Jurkat, Clone E6-1 (cell line): Measurements from ENCODE around the gene PRICKLE1.
"Not testable (repeated sequence)": the region's sequence is repeated elsewhere in the genome, so short reads cannot be mapped to it uniquely, and the experiment has no call there.

Experiments
- DNase-seq: peaks from one replicate; pipeline ENCODE4 v3.0.0-alpha.2; 2011; ENCODE audit warnings: low read depth, low spot score
- H3K4me3 ChIP-seq: 2 replicates; pipeline ENCODE4 v1.5.1; 2011; ENCODE audit warnings: mild to moderate bottlenecking, low read length, control low read depth, moderate library complexity

PRICKLE1 gene

DNA sequence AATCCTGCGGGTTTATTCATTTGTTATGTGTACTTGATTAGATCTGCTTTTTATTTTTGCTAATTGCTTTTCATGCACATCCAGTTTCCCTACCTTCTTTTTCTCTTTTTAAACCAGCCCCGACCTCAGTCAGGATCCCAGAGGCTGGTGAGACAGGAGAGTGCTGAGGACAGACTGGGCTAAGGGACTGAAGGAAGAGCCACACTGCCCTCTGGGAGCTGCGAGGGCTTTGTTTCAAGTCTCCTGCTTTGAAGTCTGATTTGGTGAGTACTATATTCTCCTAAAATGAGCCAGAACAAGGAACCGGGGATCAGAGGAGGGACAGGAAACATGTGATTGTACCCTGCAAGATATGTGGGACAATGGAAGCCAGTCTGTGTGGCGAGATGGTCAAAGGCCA is 23.9 kb downstream of the PRICKLE1 start:
- H3K4me3 ChIP-seq: no peak overlapping the region
- no peak for DNase-seq

DNA sequence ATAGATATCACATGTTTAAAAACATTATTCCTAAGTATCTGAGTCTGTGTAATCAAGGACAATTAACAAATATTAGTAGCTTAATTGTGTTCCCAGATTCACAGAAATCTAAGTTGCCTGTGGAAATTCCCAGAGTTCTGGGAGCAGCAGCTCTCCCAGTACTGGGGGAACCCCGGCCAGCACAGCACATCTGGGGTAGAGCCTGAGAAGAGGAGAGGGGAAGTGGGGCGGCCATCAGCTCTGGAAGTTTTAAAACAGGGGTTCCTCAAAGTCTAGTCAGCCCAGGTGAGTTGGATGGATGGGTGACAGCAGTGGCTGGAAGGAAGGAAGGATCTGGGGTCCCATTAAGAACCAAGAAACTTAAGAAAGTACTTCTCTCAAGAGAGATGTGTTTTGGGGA is 24.6 kb downstream of the PRICKLE1 start:
- no peak for DNase-seq
- H3K4me3 ChIP-seq: no peak overlapping the region

DNA sequence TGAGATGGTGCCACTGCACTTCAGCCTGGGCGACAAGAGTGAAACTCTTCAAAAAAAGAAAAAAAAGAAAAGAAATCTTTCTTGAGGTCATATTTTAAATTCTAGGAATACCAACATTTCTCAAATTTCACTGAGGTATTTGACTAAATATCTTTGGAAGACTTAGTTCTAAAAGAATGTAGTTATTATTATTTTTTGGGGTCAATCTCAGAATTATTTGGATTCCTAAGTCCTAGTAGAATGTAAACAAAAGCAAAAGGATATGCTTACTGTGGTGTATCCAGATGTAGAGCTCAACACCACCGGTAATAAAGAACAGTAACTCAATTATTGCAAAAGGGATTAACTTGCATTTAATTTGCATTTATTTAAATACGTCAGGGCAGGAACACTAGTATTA is 25.0 kb downstream of the PRICKLE1 start:
- no peak overlapping the region for H3K4me3 ChIP-seq
- no peak for DNase-seq

DNA sequence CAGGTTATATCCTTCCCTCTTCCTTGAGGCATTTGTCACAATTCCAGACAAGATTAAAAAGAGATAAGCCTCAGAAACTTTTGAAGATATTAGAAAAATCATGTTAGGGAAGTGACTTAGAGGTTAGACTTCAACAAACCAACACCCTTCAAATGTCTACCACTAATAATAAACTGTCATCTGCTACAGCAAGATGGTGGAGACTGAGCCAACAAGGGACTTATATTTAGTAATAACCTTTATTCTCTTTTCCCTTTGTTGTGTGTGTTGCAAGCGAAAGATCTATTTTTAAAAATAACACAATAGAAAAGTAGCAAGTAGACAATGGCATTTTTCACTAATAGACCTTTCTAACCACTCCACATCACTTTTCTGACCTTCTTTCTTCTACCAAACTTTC is 28.6 kb downstream of the PRICKLE1 start:
- no peak overlapping the region for H3K4me3 ChIP-seq
- DNase-seq: no peak

DNA sequence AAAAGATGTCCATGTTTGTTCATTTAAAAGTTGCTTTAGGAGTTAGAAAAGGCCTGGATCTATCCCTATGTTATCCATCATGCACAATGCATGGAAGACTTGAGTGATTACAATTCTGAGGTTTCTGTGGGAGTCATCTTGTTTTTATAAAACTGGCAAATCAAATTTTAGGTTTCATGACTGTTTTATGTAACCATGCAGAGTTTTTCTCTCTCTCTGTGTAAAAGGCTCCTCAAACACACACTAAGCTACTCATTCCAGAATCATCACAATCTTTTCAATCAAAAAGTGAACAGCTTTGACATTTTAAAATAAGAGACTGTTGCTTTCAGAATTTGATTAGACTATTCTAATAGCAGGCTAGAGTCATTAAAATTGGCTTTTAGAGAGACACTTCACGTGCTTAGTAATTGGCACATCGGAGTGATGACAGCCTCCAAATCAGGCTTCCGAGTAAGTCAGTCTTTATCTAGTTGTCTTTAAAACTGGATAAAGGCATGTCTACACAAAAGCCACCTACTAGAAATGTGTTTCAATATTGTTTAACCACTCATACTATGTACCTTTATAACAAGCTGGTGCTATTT is 31.9 kb downstream of the PRICKLE1 start:
- H3K4me3 ChIP-seq: no peak overlapping the region
- DNase-seq: no peak

DNA sequence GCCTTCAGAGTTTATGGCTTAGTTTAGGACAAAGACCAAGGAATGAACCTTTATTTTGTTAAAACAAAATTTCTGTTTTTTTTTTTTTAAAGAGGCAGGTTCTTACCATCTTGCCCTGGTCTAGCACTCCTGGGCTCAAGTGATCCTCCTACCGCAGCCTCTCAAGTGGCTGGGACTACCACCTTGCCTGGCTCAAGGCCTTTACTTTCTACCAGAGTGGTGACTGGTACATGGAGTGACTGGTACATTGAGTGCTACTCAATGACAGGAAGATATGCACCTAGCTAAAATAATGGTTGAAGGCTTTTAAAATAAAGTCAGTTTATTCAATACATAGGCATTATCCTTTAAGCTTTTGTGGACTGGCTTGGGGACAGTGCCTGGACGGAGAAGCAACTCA is 32.6 kb downstream of the PRICKLE1 start:
- no peak for DNase-seq
- no peak overlapping the region for H3K4me3 ChIP-seq

DNA sequence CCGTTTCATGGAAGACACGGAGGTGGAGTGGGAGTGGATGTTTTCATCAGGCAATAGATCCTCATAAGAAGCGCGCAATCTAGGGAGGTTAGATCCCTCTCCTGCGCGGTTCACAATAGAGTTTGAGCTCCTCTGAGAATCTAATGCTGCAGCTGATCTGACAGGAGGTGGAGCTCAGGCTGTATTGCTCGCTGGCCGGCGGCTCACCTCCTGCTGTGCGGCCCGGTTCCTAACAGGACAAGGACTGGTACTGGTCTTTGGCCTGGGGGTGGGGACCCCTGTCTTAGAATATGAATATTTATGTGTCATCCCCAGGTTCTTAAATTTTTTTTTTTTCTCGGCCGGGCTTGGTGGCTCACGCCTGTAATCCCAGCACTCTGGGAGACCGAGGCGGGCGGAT is 36.7 kb downstream of the PRICKLE1 start:
- no peak for DNase-seq

DNA sequence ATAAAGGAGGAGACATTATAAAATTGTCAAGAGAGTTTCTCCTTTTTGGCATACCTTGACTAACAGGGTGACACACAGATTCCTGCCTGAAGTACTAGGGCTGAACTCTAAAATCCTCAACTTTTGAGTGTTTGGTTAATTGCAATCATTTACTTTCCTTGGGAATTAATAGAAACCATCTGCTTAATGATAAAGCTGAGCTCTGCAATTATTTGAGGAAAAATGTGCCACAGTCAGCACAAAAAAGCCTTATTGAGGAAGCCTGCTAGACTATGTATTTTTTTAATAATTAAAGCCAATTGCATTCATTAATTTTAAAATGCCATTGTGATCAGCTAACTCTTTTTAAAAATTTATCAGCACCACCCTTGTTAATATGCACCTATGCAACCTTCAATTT is 38.7 kb downstream of the PRICKLE1 start:
- no peak overlapping the region for H3K4me3 ChIP-seq
- no peak for DNase-seq

More for the DNA sequence above, 36.7 kb downstream of the PRICKLE1 start:
- H3K4me3 ChIP-seq: no peak overlapping the region

DNA sequence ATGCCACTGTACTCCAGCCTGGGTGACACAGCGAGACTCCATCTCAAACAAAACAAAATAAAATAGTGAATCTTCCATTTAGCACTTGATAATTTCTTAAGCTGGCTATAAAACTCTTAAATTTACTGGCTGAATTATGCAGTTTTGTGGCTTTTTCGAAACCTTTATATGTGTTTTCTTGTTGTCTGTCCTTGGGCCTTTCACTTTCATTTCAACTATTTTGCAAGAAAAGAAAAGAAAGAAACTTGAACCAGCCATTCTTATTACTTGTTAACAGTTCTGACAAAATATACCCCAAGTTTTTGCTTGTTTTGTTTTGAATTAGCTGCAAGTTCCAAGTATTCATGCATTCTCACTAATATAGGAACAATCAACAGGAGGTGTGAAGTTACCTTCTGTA is 42.8 kb downstream of the PRICKLE1 start:
- no peak for DNase-seq
- no peak overlapping the region for H3K4me3 ChIP-seq

DNA sequence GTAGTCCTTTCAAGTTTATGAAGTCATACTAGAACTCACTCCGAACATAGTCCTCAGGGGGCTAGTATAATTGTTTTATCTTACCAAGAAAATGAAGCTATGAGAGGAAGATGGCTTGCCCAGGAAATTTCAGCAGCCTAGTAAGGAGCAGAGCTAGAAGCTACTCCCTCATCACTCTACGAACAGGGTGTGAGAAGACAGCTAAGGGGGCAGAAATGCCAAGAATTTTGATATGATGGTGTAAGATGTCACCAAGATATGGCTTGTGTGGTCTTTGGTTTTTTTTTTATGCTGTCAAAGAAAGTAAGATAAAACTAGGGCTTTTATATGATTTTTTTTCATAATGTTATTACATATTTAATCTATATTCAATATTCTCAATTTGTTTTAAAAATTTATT is 47.6 kb downstream of the PRICKLE1 start:
- DNase-seq: no peak

DNA sequence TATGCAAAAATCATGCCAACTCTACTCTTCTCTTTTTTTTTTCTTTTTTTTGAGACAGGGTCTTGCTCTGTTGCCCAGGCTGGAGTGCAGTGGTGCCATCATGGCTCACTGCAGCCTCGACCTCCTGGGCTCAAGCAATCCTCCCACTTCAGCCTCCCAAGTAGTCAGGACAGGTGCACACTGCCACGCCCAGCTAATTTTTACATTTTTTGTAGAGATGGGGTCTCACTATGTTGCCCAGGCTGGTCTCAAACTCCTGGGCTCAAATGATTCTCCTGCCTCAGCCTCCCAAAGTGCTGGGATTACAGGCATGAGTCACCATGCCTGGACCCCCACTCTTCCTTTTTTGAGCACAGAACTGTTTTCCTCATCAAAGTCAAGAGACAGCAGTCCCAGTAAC is 48.2 kb downstream of the PRICKLE1 start:
- H3K4me3 ChIP-seq, DNase-seq: not testable (repeated sequence)

More for the DNA sequence above, 47.6 kb downstream of the PRICKLE1 start:
- H3K4me3 ChIP-seq: no peak overlapping the region

DNA sequence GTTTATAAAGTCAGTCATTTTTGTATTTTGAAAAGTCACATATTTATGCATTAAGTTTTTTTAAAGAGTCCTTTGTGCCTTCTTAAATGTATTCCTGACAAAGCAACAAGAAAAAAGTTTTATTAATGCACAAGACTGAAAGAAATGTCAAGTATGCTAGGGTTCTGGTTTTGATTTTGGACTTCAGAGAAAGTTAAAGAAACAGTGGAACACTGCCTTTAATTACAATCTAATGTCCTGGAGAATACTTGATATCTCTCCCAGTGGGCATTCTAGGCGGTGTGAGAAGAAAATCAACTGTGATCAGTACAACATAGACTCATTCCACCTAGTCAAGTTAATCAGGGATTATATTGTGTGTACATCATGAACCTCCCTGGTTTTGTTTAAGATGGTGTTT is 49.9 kb downstream of the PRICKLE1 start:
- H3K4me3 ChIP-seq: no peak overlapping the region

DNA sequence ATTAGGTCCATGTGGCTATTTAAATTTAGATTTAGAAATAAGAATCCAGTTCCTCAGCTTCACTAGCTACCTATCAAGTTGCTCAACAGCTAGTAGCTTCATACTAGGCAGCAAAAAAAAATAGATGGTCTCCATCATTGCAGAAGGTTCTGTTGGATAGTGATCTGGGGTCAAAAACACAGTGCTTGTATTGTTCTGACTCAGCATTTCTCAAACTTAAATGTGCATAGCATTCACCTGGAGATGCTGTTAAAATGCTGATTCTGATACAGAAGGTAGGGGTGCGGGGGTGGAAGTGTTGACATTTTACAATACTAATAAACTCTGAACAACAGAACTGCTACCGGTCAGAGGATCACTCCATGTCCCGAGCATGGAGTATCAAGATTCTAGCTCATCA is 51.3 kb downstream of the PRICKLE1 start:
- DNase-seq: no peak
- no peak overlapping the region for H3K4me3 ChIP-seq

More for the DNA sequence above, 49.9 kb downstream of the PRICKLE1 start:
- DNase-seq: no peak

DNA sequence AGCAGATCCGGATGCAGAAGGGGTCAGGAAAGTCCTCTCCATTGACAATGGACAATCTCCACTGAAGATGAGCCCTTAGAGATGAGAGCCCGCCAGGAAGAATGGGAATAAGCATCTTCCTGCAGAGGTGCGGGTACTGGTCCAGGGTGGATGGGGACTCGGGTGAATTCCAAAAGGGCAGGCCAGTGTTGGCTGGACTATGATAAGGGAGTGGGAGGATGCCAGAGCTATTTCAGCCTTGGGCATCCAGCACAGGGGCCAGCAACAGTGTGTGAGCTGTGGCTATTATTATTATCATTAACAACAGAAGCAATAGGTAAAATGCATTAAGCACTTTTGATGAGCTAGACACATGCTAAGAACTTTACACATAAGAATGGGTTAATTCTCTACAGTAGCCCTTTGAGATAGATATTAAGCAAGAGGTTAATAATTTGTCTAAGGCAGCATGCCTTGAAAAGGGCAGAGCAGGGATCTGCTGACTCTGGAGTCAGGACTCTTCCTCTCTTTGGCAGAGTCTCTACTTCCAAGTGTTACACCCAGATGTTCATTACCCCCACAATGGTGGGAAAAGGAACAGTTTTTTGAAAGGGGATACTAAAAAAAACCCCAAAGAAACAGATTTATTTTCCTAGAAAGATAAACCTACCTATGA is 55.2 kb downstream of the PRICKLE1 start:
- H3K4me3 ChIP-seq: no peak overlapping the region
- no peak for DNase-seq

DNA sequence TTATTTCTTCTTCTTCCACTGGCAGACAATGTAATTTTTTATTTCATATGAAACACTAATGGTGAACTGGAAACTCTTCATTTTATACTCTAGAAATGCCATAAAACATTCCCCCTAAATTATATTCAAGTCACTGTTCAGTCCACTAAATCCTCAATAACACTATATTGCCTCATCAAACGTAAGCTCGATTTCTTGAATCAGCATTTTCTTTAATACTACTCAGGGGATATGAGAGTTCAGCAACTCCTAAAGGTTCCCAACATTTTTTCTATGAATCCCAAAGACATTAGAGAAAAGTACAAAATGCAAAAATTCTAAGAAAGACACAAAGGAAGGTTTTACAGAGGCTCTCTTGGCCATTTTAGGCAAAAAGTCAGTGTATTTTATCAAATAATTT is 59.3 kb downstream of the PRICKLE1 start:
- DNase-seq: no peak
- no peak overlapping the region for H3K4me3 ChIP-seq

DNA sequence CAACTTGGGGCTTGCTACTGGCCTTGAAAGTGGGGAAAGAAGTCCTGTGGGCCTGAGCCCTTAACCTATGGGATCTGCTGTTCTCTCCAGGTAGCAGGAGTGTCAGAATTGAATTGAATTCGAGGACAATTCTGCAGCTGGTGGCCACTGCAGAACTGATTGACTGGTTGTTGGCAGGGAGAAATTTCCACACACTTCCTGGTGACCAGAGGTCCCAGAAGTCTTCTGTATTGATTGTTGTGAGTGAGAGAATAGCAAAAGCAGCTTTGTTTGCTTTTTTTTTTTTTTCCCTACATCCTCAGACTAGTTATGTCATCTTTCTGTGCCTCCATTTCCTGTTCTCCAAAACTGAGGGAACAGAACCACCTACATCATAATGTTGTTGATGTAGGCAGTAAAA is 64.1 kb downstream of the PRICKLE1 start:
- no peak overlapping the region for H3K4me3 ChIP-seq
- no peak for DNase-seq

DNA sequence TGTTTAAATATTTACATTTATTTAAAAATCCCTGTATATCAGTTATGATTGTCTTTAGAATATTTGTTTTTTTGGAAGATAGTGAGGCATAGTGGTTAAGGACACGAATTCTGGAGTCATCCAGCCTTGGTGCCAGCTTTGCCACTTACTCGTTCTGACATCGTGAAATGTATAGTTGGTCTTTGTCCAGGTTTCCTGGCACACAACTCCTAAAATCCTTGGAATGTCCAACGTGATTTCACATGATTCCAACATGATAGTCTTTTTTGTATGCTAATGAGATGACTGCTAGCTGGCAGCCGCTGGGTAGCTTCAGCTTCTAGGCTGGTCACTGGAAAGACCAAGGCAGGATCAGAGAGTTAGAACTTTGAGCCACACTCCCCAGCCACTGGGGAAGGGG is 64.8 kb downstream of the PRICKLE1 start:
- no peak for DNase-seq
- H3K4me3 ChIP-seq: no peak overlapping the region

DNA sequence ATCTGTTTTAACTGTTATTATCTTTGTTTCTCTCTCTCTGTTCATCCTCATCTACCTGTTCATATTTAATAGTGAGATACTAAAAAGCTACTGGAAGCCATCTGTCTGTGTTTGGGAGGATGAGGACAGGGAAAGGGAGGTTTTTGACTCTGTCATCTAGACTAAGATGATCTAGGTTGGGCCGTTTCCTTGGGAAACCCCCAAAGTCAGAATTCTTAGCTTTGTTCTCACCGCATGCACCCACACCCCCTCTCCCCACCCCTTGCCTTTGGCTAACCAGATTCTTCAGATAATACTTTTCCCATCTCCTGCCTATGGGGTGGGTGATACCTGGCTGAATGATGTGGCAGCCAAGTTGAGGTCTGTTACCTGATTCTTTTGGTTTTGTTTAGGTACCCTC is 73.0 kb downstream of the PRICKLE1 start:
- DNase-seq: no peak
- H3K4me3 ChIP-seq: no peak overlapping the region

DNA sequence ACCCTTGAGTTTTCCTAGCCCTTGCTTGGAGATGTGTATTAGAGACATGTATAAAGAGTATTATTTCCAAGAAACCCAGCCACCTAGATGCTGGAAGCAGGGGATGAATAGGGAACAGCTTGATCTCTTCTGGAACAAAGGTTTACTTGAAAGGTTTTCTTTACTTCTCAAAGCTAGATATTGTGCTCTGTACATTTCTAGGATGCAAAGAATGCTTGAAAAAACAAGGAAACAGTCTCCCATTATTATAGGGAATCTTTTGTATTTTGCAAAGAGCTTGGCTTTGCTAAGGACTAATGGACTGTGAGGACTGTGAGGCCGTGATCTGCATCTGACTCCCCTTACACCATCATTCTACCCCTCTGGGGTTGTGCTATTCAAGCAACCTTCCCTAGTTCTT is 77.9 kb downstream of the PRICKLE1 start:
- no peak overlapping the region for H3K4me3 ChIP-seq
- no peak for DNase-seq

DNA sequence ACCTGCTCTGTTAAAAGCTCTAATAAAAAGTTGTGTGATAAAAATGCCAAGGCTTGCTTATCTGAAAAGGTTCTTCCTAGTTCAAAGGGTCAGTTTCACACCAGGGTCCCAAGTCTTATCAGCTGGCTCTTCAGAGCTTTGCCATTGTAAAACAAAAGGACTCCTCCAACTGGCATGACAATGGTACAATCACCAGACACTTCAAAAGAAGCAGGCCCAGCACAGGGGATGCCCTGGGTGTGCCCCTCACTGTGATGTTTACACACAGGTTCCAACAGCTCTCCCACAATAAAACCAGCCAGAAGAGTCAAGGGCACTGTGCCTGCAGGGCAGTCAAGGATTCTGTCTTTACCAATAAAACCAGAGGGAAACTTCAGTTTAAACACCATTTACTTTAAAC is 78.7 kb downstream of the PRICKLE1 start:
- no peak overlapping the region for H3K4me3 ChIP-seq
- DNase-seq: no peak

DNA sequence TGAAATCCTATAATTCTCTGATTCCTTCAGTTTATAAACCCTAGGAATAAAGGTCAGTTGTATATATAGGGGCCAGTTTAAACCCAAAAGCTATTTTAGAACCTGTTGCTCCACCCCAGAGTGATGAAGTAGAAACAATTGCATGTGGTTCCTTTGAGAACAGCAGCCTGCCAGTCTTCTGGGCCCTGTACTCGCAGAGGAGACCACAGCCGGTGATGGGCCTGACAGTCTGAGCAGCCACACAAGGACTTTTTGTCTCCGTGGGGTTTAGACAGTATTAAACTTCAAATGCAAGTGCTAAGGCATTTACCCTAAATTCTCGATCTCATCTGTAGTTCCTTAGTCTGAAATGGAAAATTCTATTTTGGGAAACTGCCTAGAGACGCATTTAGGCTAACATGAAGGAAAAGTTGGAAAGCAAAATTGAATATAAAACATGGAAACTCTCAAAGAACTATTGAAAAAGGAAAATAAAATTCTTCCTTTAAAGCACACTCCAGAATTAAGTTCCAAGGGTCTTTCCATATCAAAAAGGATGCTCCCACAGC is 80.6 kb downstream of the PRICKLE1 start:
- DNase-seq: no peak
- H3K4me3 ChIP-seq: no peak overlapping the region
